Ectodermal cell (in vitro differentiated cells): ENCODE measurements around the gene GSTA3. TPM values are rescaled to one million over a fixed set of nuclear protein-coding genes. Genes with fewer than 3 reads are reported as not detected.
"Not testable (repeated sequence)": the region's sequence is repeated elsewhere in the genome, so short reads cannot be mapped to it uniquely, and the experiment has no call there.

Source experiments
- H3K27ac ChIP-seq: 2 replicates; pipeline ENCODE4 v1.7.0; 2013; ENCODE audit warnings: mild to moderate bottlenecking, low read depth, low read length; ENCODE audit not compliant: insufficient read depth, poor library complexity, severe bottlenecking
- H3K27me3 ChIP-seq: 2 replicates; pipeline ENCODE4 v1.7.0; 2013; ENCODE audit warnings: mild to moderate bottlenecking, low read length; ENCODE audit not compliant: insufficient read depth, control insufficient read depth, poor library complexity, severe bottlenecking
- H3K36me3 ChIP-seq: one replicate; pipeline ENCODE4 v1.7.0; 2013; ENCODE audit warnings: low read length; ENCODE audit not compliant: control insufficient read depth, insufficient read depth
- H3K4me1 ChIP-seq: one replicate; pipeline ENCODE4 v1.7.0; 2013; ENCODE audit warnings: low read length; ENCODE audit not compliant: control insufficient read depth, insufficient read depth
- H3K4me3 ChIP-seq: 2 replicates; pipeline ENCODE4 v1.7.0; 2013; ENCODE audit warnings: low read depth, low read length, control low read depth; ENCODE audit not compliant: insufficient read depth
- H3K9me3 ChIP-seq: 2 replicates; pipeline ENCODE4 v1.7.0; 2013; ENCODE audit warnings: mild to moderate bottlenecking, low read length, moderate library complexity; ENCODE audit not compliant: control insufficient read depth
- WGBS, 2 experiments: methylation state at CpG; one replicate each; pipeline ENCODE4 v1.1.7; 2013; ENCODE audit warnings: missing lambda C conversion rate in 2 of 2; 5-methylcytosine and 5-hydroxymethylcytosine counted together
- polyA plus RNA-seq, 4 experiments: library from polyadenylated mRNA; stranded (reverse); fragments of 50-300 nt; gene quantifications; one replicate each; pipeline ENCODE4 v1.2.3, GENCODE V29; 2013

GSTA3 gene
- not detected for polyA plus RNA-seq (2013, experiment 1 of 4)
- not detected for polyA plus RNA-seq (2013, experiment 2 of 4)
- polyA plus RNA-seq (2013, experiment 3 of 4) = not detected
- not detected for polyA plus RNA-seq (2013, experiment 4 of 4)

DNA sequence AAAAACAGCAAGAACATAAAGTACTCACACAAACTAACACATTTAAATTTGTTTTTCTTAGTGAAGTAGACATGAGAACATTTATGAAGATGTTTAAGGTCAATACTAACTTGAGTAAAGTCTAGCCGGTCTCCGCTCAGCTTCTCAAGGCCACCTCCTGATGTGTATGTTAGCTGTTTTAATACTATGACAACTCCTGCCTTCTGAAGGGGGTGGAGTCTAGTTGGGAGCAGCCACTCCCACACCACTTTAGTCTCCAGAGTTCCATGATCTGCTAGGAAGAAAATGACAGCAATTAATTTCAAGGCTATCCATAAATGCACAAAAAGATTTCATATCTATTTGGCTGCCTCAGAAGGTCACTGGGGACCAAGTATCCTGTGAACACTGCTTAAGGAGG is at the start of gene GSTA3:
GSTA3 (minus strand) TSS at position 168 of the 400 bp plus-strand sequence. CDS start 3,864 bp downstream, outside the sequence.
- WGBS, 2 experiments = 93 to 100% methylated on average over 2 of the region's 2 CpGs
- Histone ChIP-seq H3K27ac (no peak within 1 kb of the TSS), H3K9me3 (no peaks in the 10 kb centered on the region), H3K36me3 (no peaks in the 10 kb centered on the region), H3K27me3 (no peaks in the 10 kb centered on the region), H3K4me3 (no peak within 1 kb of the TSS), H3K4me1 (no peaks in the 10 kb centered on the region)

DNA sequence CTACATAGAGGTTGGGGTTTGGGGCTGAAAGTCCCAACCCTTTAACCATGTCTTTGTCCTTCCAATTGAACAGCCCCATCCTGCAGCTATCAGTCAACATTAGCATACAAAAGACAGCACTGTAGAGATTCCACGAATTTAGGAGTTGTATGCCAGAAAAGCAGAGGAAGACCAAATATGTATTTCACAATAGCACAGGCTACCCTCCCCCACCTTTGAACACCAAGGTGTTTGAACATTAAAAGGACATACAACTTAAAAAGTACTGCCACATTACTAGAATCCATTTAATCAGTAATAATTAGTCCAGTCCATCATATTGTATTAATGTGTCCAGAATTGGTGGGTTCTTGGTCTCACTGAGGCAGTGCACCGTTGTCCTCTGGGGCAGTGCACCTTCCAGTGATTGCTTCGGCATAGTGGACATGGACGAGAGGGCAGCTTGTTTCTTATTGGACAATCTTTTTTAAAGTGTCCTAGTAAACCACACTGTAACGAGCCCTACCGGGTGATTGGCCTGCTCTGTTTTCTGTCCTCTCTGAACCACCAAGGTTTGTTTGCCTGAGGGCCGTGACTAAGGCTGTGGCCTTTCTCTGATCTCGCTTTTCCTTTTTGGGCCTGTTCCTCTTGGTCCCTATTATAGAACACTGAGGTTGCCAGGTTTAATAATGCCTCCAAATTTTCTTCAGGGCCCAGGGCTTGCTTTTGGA is 49.2 kb upstream of the GSTA3 start:
- Histone ChIP-seq H3K9me3 (no peaks in the 10 kb centered on the region), H3K4me3 (no peak overlapping the region), H3K4me1 (no peaks in the 10 kb centered on the region), H3K27me3 (no peaks in the 10 kb centered on the region), H3K27ac (no peak overlapping the region), H3K36me3 (no peaks in the 10 kb centered on the region)
- WGBS, 2 experiments = 67 to 69% methylated on average over 8 of the region's 8 CpGs

DNA sequence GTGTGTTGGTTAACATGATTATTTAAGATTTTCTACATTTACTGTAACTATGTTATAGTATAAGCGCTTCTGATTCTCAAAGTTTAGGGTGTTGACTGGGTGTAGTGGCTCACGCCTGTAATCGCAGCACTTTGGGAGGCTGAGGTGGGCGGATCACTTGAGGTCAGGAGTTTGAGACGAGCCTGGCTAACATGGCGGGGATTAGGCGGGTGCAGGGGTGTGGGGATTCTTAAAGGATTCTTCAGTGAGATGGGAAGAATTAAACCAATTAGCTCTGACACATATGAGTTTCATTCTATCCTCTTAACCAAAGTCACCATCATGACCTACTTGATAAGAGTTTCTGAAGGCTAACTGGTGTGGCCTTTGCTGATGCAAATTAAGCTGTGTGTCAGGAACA is 46.4 kb upstream of the GSTA3 start:
- Histone ChIP-seq H3K9me3 (no peaks in the 10 kb centered on the region), H3K27ac (no peak overlapping the region), H3K27me3 (no peaks in the 10 kb centered on the region), H3K4me3 (no peak overlapping the region), H3K36me3 (no peaks in the 10 kb centered on the region), H3K4me1 (no peaks in the 10 kb centered on the region)
- 83 to 88% methylated on average over 6 to 7 of the region's 7 CpGs for WGBS, 2 experiments

DNA sequence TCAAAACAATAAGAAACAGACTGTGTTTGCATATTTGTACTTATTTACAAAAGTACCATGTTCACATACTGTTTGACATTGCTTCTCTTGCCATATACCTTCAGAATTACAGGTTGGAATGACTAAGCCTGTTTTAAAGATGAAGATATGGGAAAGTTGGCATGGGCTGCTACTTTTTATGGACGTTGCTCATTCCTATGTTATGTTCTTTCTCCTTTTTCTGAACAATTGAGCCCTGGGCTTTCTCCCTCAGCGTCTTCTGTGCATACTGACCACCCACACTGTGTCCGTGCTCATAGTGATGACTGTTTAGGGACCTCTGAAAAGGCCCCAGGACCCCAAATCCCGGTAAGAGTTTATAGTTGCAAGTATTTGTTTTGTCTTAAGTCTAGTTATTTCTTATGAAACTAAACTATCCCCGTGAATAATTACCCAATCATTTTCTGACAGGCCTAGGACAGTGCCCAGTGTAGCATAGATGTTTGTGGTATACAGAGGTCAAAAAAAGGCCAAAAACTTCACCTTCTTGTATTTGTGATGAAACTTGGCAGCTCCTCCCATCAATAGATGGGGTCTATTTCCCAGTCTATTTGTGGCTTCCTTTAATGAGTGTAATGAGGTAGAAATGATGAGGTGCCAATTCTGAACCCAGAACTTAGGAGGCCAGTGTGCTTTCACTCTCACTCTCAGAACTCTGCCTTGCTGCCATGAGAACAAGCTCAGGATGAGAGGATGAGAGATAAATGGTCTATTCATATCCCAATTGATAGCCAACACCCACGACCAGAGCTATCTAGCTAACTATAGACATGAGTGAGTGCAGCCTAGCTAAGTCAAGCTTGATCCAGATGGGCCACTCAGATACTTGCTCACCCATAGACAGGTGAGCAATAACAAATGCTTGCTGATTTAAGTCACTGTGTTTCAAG is 44.7 kb upstream of the GSTA3 start:
- H3K27me3 ChIP-seq = no peaks in the 10 kb centered on the region
- no peaks in the 10 kb centered on the region for H3K36me3 ChIP-seq
- no peak overlapping the region for H3K27ac ChIP-seq
- no peak overlapping the region for H3K4me3 ChIP-seq
- H3K4me1 ChIP-seq = no peaks in the 10 kb centered on the region
- no peaks in the 10 kb centered on the region for H3K9me3 ChIP-seq
- WGBS, 2 experiments = 82 to 91% methylated on average over 5 to 6 of the region's 6 CpGs

DNA sequence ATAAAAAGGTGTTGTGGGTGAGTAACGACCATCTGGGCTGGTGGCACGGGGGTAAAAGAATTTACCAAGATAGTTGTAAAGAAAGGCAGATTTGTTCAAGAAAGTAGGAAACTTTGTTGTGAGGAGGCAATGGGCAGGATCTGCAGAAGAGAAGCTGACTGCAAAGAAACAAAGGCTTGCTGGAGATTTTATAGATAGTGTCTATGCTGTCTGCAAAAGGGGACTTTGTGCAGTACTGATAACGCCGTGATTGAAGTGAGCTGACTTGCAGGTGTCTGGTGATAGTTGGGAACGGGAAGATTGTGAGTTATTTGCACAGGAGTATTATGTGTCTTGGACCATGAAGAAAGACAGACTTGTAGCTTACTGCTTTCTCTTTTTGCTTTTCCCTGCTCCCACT is 36.8 kb upstream of the GSTA3 start:
- no peaks in the 10 kb centered on the region for H3K36me3 ChIP-seq
- H3K27me3 ChIP-seq = no peaks in the 10 kb centered on the region
- no peaks in the 10 kb centered on the region for H3K4me1 ChIP-seq
- no peaks in the 10 kb centered on the region for H3K9me3 ChIP-seq
- H3K4me3 ChIP-seq = no peak overlapping the region
- WGBS, 2 experiments = 67 to 68% methylated on average over 5 of the region's 5 CpGs
- no peak overlapping the region for H3K27ac ChIP-seq

DNA sequence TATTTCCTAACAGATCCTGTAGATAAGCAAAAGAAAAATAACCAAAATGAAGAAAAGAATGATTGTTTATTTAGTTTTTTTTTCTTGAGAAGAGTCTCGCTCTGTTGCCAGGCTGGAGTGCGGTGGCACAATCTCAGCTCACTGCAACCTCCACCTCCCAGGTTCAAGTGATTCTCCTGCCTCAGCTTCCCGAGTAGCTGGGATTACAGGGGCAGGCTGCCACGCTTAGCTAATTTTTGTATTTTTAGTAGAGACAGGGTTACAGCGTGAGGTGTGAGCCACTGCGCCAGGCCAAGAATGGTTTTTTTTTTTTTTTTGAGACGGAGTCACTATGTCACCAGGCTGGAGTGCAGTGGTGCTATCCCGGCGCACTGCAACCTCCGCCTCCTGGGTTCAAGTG is 33.3 kb upstream of the GSTA3 start:
- H3K4me3 ChIP-seq, H3K4me1 ChIP-seq, H3K27me3 ChIP-seq, H3K27ac ChIP-seq, H3K9me3 ChIP-seq, H3K36me3 ChIP-seq: not testable (repeated sequence)
- WGBS, 2 experiments = 94 to 99% methylated on average over 10 of the region's 10 CpGs

DNA sequence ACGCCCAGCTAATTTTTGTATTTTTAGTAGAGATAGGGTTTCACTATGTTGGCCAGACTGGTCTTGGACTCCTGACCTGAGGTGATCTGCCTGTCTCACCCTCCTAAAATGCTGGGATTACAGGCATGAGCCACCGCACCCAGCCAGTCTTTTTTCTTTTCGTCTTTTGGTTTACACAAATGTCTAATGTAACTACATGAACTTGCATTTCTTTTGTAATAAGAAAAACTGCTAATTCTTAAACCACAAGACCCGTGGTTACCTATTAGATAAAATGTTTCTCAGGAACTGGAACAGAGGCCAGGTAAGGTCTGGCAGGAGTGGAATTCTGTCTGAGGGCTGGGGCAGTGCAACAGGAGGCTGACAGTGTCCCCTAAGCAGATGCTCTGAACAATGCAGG is 32.7 kb upstream of the GSTA3 start:
- H3K27ac ChIP-seq = no peak overlapping the region
- H3K4me1 ChIP-seq = no peaks in the 10 kb centered on the region
- WGBS, 2 experiments = 95 to 97% methylated on average over 3 to 4 of the region's 4 CpGs
- H3K27me3 ChIP-seq = no peaks in the 10 kb centered on the region
- H3K4me3 ChIP-seq = no peak overlapping the region
- H3K9me3 ChIP-seq = no peaks in the 10 kb centered on the region
- no peaks in the 10 kb centered on the region for H3K36me3 ChIP-seq

DNA sequence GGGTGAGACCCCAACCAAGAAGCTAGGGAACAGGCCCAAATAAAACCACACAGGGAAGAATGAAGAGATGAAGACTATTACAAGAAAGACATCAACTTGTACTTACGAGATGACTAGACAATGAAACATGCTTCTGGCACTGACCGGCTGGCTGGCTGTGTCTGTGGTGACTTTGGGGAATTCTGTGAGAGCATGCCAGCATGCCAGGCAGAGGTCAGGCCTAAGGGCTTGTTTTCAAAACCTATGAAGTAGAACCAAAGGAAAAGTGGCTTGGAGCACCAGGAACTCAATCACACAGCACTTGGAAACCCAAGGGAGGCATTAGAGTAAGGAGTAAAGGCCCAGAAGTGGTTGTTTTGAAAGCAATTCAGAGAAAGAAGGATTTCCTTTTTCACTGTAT is 28.4 kb upstream of the GSTA3 start:
- Histone ChIP-seq H3K4me3 (no peak overlapping the region), H3K4me1 (no peaks in the 10 kb centered on the region), H3K9me3 (no peaks in the 10 kb centered on the region), H3K36me3 (no peaks in the 10 kb centered on the region), H3K27me3 (no peaks in the 10 kb centered on the region), H3K27ac (no peak overlapping the region)
- WGBS, 2 experiments = 97 to 98% methylated on average over 2 of the region's 2 CpGs

DNA sequence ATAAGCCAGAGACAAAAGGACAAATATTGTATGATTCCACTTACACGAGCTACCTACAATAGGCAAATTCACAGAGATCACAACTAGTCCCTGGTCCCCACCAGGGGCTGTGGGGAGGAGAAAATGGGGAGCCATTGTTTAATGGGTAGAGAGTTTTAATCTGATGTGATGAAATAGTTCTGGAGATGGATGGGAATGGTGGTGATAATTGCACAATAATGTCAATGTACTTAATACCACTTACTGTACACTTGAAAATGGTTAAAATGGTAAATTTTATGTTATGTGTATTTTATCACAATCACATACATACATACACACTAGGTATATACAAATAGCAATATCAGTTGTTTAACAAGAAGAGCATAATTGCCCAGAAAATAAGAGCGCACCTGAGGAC is 24.3 kb upstream of the GSTA3 start:
- 94 to 95% methylated on average over 2 of the region's 2 CpGs for WGBS, 2 experiments

DNA sequence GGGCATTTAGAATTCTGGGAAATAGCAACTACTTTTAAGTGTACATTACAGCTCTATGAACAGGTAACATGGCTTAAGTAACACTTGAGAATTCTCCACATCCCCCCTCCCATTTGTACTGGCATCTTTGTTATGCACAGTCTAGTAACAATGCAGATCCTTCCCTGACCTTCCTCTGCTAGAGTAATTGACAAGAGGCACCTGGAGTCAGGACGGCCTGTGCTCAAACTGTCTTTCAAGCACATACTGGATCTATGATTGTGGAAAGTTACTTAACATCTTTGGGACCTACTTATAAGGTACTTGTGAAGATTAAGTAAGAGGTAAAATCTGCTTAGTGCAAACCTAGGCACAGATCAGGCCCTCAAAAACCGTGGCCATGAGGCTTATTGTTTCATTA is 21.9 kb upstream of the GSTA3 start:
- Histone ChIP-seq H3K4me3 (no peak overlapping the region), H3K4me1 (no peaks in the 10 kb centered on the region), H3K27me3 (no peaks in the 10 kb centered on the region), H3K36me3 (no peaks in the 10 kb centered on the region), H3K27ac (no peak overlapping the region), H3K9me3 (no peaks in the 10 kb centered on the region)
- WGBS, 2 experiments = 52 to 57% methylated on average over 2 of the region's 2 CpGs

More for the DNA sequence above, 24.3 kb upstream of the GSTA3 start:
- H3K9me3 ChIP-seq = no peaks in the 10 kb centered on the region
- no peaks in the 10 kb centered on the region for H3K36me3 ChIP-seq
- no peaks in the 10 kb centered on the region for H3K27me3 ChIP-seq
- no peaks in the 10 kb centered on the region for H3K4me1 ChIP-seq
- no peak overlapping the region for H3K27ac ChIP-seq
- H3K4me3 ChIP-seq = no peak overlapping the region
